Prostate gland (tissue), 2 donors: ENCODE data around the gene CHRD.

Experiments used
- CTCF ChIP-seq, 4 experiments: fragments of 200-600 bp in 2 of 4; fragments of 450-650 bp in 2 of 4; sonication (generic) in 2 of 4; IDR thresholded peaks; 1 replicate in 3 of 4; 2 replicates in 1 of 4; pipeline ENCODE4 v1.5.1; 2016 to 2019; ENCODE audit warnings: antibody characterized with exemption in 4 of 4, mild to moderate bottlenecking in 2 of 4, moderate library complexity in 2 of 4
- POLR2A ChIP-seq: fragments of 450-650 bp; IDR thresholded peaks from one replicate; pipeline ENCODE4 v1.6.1; 2016; ENCODE audit warnings: antibody characterized with exemption, mild to moderate bottlenecking
- POLR2AphosphoS5 ChIP-seq: sonication (generic); formaldehyde crosslinking; IDR thresholded peaks from one replicate; pipeline ENCODE4 v1.6.1; 2017; ENCODE audit warnings: antibody characterized with exemption

GRCh38 chr3:184388164-184388935 is 8.5 kb downstream of the CHRD start:
- TF ChIP-seq POLR2A (no peak), CTCF (IDR thresholded peaks at IDR 0.05) (no peak), POLR2AphosphoS5 (no peak)
